Kidney (tissue), 14 donors: Measurements from ENCODE around the gene CEP131. TPM values are rescaled to one million over a fixed set of nuclear protein-coding genes. Genes with fewer than 3 reads are reported as not detected.

Source experiments
- DNase-seq, 5 donors: peaks; one replicate each; pipeline ENCODE4 v3.0.0-alpha.2; 2013 to 2020
- FAIRE-seq: peaks from 2 replicates; lab custom pipeline; 2012; peaks lifted over from hg19 to GRCh38; lab: Jason Lieb, UNC
- H3K27ac ChIP-seq, 2 donors: one replicate each; pipeline ENCODE4 v1.7.0; 2013; ENCODE audit warnings: low read depth in 2 of 2, low read length in 2 of 2, inconsistent platforms in 1 of 2
- H3K27me3 ChIP-seq: one replicate; pipeline ENCODE4 v1.7.1; 2013; ENCODE audit warnings: low read length, inconsistent platforms; ENCODE audit not compliant: control insufficient read depth, insufficient read depth
- H3K36me3 ChIP-seq, 3 donors: one replicate each; pipeline versions ENCODE4 v1.7.0 to v1.7.1; 2013; ENCODE audit warnings: low read length in 3 of 3, control low read depth in 1 of 3, inconsistent platforms in 1 of 3; ENCODE audit not compliant: insufficient read depth in 3 of 3, control insufficient read depth in 2 of 3
- H3K4me1 ChIP-seq, 3 donors: one replicate each; pipeline versions ENCODE4 v1.7.0 to v1.7.1; 2013; ENCODE audit warnings: low read length in 3 of 3, inconsistent platforms in 1 of 3, low read depth in 1 of 3; ENCODE audit not compliant: control insufficient read depth in 2 of 3, insufficient read depth in 2 of 3
- H3K4me3 ChIP-seq, 3 donors: one replicate each; pipeline versions ENCODE4 v1.7.0 to v1.8.1; 2013; ENCODE audit warnings: low read length in 3 of 3, control low read depth in 1 of 3, inconsistent platforms in 1 of 3
- H3K9ac ChIP-seq, 3 donors: one replicate each; pipeline versions ENCODE4 v1.7.0 to v1.7.1; 2013; ENCODE audit warnings: low read length in 3 of 3, control low read depth in 1 of 3, inconsistent platforms in 1 of 3
- H3K9me3 ChIP-seq, 3 donors: one replicate each; pipeline versions ENCODE4 v1.7.0 to v1.7.1; 2013; ENCODE audit warnings: low read length in 3 of 3, control low read depth in 1 of 3, inconsistent platforms in 1 of 3; ENCODE audit not compliant: control insufficient read depth in 2 of 3, insufficient read depth in 1 of 3
- CTCF ChIP-seq: IDR thresholded peaks from 3 replicates; pipeline ENCODE4 v1.5.1; 2012; ENCODE audit warnings: mild to moderate bottlenecking, moderate library complexity, borderline replicate concordance; ENCODE audit not compliant: insufficient read depth; ENCODE audit errors: extremely low read depth
- intact Hi-C: fragments of 100-400 bp; cut with DNase I; formaldehyde crosslinking; loops from one replicate; pipeline ENCODE4 v1.11.1; 2022
- polyA plus RNA-seq: library from polyadenylated mRNA; stranded (reverse); fragments of 350-450 nt; fragmentation: Illumina TruSeq; extraction: RNeasy Lipid Tissue Mini Kit (QIAGEN cat#74804); gene quantifications from one replicate; pipeline ENCODE4 v1.2.3, GENCODE V29; 2014; ENCODE audit warnings: low read depth, low replicate concordance; ENCODE audit not compliant: insufficient read depth
- total RNA-seq: library from RNA; stranded (reverse); fragmentation: NEBNext Ultra II Directional; extraction: Animal tissue kit (Norgen Biotek cat#: 25700); gene quantifications from one replicate; pipeline ENCODE4 v1.2.1, GENCODE V29; 2021
- donor health status: control.
- donor health status: control.
- donor health status: control.
- donor health status: control.
- donor health status: control.
- donor health status: DM: yes; HTN: yes; CAD: no.
- donor health status: Normal renal cell carcinoma (clear cell type).

CEP131 gene
- total and polyA plus RNA-seq, 2 donors from 2014 or later: 6.9 to 7.5 TPM

- no peaks in the 10 kb centered on the region for H3K9me3 ChIP-seq
- peak overlapping the region in 1 of 2 donors; percentile 32 for H3K27ac ChIP-seq
- H3K36me3 ChIP-seq: peaks cover 0 to 10% (median 4%) of the 10 kb centered on the region in 3 donors
- no peak overlapping the region for H3K4me3 ChIP-seq
- H3K27me3 ChIP-seq: no peaks in the 10 kb centered on the region
- DNase-seq (peak in 2 of 5 donors; percentile 66 to 74), FAIRE-seq (no peak)
- peaks cover 0 to 4% (median 2%) of the 10 kb centered on the region in 3 donors for H3K4me1 ChIP-seq
- no peak for TF ChIP-seq CTCF
- intact Hi-C loops: no loop called here
- H3K9ac ChIP-seq: no peak overlapping the region
These were observed 23.0 kb upstream of the CEP131 start for GRCh38 chr17:81245665-81246342.

- peak in 4 of 5 donors; percentile 52 to 75 (median 64) for DNase-seq
- Histone ChIP-seq H3K9me3 (no peaks in the 10 kb centered on the region), H3K36me3 (peaks cover 0 to 10% (median 4%) of the 10 kb centered on the region in 3 donors), H3K4me3 (no peak overlapping the region), H3K4me1 (peaks cover 0 to 4% (median 2%) of the 10 kb centered on the region in 3 donors), H3K9ac (no peak overlapping the region), H3K27ac (peak overlapping the region in 1 of 2 donors; percentile 32), H3K27me3 (no peaks in the 10 kb centered on the region)
- intact Hi-C loops: no loop called here
- no peak for FAIRE-seq
- TF ChIP-seq CTCF: no peak
These were observed 22.4 kb upstream of the CEP131 start for GRCh38 chr17:81245024-81245664.

- H3K4me3 ChIP-seq: no peak overlapping the region
- FAIRE-seq (no peak), DNase-seq (peak in 4 of 5 donors; percentile 57 to 75 (median 68))
- peaks cover 0 to 6% (median 4%) of the 10 kb centered on the region in 3 donors for H3K4me1 ChIP-seq
- no peaks in the 10 kb centered on the region for H3K27me3 ChIP-seq
- H3K9ac ChIP-seq: no peak overlapping the region
- H3K9me3 ChIP-seq: no peaks in the 10 kb centered on the region
- intact Hi-C loops: no loop called here
- no peak for TF ChIP-seq CTCF
- peak overlapping the region in 1 of 2 donors; percentile 23 for H3K27ac ChIP-seq
- H3K36me3 ChIP-seq: peaks cover 0 to 5% (median under 1%) of the 10 kb centered on the region in 3 donors
These were observed 21.7 kb upstream of the CEP131 start for GRCh38 chr17:81244358-81245023.
